Fibroblast of skin of abdomen (primary cell): Measurements from ENCODE around the gene ZFP64.
"Not testable (repeated sequence)": the region's sequence is repeated elsewhere in the genome, so short reads cannot be mapped to it uniquely, and the experiment has no call there.

ENCODE experiments used
- DNase-seq: peaks from one replicate; pipeline ENCODE4 v3.0.0-alpha.2; 2013

Gene ZFP64

GRCh38 chr20:52201395-52201794 is 9.8 kb upstream of the ZFP64 start:
- DNase-seq, result no peak

DNA sequence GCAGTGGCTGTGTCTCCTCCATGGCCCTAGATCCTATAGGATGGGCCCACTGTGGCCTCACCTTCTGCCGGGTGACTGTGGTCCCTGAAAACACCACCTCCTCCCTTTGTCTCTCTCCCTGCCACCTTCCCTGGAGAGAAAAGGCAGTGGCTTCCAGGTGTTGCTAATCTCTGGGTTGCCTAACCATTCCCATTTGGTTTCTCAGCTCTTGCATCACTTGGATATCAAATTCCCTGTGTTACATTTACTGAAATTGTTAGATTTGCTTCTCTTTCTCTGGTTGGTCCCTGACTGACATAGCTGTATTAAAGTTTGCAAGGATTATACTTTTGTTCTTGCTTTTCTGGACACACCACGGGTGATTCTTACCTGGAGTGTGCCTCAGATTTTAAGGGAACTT is 9.3 kb upstream of the ZFP64 start:
- no peak for DNase-seq

- no peak for DNase-seq
Measured at GRCh38 chr20:52196845-52197244, 5.3 kb upstream of the ZFP64 start.

- DNase-seq, result no peak
Measured at GRCh38 chr20:52193886-52194545, 2.4 kb upstream of the ZFP64 start.

GRCh38 chr20:52193133-52193532 is 1.6 kb upstream of the ZFP64 start:
- DNase-seq, result no peak

GRCh38 chr20:52192719-52193007 is 1.1 kb upstream of the ZFP64 start:
- not testable (repeated sequence) for DNase-seq

DNA sequence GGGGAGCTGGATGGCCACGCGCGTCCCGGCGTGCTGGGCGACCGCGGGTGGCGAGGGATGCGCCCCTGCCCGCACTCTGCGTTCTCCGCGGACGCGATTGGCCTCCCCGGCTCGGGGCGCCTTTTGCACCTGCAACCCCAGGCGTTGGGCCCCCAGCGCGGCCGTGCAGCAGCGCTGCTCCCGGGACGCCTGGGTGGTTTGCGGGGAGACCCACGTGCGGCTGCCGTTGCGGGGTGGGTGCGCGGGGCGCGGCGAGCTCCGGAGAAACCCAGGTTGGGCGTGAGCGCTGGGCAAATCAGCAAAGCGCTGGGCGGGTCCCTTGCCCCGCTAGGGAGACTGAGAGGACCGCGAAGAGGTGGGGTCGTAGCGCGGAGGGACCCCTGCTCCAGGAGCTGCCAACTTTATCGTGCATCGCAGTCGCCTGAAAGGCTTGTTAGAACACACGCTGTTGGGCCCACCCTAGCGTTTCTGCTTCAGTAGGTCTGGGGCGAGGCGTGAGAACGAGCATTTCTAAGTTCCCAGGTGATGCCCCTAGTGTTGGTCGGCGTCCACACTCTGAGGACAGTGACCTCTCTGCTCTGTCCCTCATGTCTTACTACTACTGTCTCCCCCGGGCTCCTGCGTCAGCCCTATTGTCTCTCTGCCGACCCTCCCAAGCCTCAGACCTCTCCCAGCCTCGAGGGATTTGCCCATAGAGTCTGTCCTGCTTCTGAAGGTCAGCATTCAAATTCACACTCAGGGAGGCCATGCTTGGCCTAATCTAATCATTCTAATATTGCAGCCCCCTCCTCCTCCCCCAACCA is 538 bp upstream of the ZFP64 start:
- DNase-seq, result peak; percentile 14

DNA sequence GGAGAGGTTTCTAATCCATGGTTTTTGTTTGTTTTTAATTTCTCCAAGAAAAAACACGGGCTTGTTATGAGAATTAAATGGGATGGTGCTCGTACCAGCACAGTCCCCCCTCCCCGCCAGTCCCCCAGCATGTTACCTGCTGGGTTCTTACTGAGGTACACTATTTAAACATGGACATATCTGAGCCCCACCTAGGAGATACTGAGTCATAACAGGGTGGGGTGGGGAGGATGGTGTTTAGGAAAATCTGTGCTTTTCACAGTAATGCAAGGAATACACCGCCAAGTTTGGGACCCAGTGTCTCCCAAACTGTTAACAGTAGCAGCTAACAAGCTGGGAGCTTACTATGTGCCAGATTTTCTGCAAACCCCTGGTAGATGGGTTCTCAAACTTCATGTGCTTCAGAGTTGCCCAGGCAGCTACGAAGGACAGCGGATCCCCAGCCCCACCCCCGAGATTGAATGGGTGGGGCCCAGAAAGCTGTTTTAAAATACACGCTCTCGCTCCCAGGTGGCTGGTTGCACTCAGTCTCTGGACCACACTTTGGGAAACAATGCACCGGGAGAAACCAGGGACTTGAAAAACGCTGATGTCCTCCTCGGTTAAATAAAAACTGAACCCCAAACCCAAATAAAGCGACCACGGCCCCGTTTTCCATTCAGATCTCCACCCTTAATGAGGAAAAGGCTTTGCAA is 995 bp downstream of the ZFP64 start:
- peak; percentile 30 for DNase-seq

DNA sequence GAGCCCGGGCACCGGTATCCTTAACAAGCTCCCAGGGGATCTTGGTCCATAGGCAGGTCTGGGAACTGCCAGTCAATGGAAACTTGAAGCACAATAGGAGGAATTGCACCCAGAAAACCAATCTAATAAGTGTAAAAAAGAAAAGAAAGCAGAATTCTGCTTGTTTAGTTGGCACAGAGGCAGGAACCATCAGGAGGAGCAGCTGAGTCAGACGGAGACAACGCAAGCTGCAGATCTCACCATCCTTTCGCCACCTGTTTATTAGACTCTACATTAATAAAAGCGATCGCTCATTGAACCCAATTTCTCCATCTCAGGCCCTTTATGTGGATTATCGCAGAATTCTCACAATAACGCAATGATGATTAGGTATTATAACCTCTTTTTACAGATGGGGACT is 9.8 kb downstream of the ZFP64 start:
- no peak for DNase-seq

GRCh38 chr20:52180180-52180840 is 11.3 kb downstream of the ZFP64 start:
- no peak for DNase-seq

DNA sequence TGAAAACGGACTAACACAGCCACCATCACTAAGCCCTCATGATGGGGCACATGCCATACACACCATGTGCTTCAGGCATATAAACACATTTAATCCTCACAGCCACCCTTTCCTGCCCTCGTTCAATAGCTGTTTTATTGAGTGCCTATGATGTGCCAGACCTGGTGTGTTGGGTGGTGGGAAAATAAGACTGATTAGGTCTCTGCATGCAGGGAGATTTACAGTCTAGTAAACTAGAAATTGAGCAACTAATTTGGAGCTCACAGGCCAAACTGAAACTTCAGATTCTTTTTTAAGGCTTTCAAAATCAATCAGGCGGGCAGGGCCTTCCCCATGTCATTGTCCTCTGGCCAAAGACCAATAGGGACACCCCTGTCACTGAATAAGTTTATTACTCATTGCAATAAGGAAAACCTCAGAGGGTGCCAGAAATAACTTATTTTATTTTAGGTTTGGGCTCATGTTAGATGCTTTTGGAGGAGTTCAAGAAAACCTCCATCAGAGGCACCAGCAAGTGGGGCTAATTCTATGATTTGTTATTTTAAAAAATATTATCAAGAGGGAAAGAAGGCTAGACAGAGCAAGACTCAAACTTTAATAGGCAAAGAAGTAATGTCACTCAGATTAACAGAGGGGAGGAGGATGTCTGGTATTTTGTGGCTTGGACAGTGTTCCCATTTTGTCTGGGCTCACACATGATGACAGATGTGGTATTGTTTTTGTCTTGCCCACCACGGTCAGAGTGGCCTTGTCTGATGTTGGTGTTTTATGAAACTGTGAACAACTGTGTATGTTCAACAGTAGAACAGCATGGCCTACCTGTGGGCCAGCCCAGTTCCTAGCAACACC is 12.0 kb downstream of the ZFP64 start:
- no peak for DNase-seq

DNA sequence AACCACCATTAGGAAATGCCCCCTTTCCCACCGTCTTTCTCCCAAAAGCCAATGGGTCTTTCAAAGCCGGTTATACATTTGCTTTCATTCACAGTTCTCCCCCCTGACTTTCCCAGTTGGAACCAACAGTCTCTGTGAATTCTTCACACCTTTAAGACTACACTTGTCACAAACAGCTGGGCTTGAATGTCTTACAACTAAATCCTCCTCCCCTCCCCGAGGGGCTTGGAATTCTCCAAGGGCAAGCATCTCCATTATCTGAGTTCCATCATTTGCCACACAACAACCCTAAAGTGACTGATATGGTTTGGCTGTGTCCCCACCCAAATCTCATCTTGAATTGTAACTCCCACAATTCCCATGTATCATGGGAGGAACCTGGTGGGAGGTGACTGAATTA is 12.9 kb downstream of the ZFP64 start:
- no peak for DNase-seq

DNA sequence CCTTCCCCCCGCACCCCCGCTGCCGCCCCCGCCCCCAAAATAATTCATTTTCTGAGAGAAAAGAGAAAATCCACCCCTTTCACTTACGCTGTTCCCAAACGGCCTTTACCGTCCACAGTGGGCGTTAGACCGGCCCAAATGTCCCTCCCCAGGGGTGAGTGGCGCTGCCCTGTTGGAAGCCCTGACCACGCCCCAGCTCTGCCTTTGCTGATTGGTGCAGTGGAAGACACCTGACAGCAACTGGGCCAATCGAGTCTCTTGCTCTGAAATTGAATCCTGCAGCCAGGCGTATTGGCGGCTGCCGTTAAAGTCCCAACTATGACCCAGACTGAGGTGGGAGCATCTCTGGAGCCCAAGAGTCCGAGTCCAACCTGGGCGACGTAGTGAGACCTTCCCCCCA is 15.7 kb downstream of the ZFP64 start:
- DNase-seq, result no peak

GRCh38 chr20:52172392-52173047 is 19.1 kb downstream of the ZFP64 start:
- no peak for DNase-seq

DNA sequence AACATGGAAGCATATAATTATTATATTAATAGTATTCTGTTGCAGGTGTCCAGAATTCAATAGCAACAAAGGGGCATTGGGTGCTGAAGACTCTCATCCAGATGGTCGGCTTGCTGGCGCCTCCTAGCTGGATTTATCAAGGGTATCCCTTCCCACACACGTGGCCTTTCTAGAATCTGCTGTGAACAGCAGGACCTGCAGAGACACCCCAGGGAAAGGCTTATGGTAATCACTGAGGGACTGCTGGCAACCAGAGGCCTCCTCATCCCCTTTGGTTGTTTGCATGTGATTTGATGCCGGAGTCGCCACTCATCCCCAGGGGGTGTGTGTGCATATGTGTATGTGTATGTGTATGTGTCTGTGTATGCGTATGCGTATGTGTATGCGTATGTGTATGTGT is 20.6 kb downstream of the ZFP64 start:
- DNase-seq, result no peak

DNA sequence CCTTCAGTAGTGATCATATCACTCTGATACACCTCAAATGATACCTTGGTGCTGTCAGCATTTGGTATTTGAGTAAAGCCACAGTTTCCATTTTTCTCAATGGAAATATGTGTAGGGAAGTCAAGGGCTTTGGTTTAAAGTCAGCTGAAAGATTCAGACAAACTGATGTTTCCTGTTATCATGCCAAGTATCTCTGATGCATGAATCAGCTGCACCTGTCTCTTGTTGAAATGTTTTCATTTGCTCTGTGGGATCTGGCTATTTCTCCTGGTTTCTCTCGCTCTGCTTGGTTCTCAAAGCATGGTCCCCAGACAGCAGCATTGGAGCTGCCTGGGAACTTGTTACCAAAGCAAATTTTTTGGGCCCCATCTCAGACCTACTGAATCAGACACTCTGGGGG is 23.5 kb downstream of the ZFP64 start:
- DNase-seq, result no peak

- DNase-seq, result no peak
Measured at GRCh38 chr20:52167232-52167840, 24.2 kb downstream of the ZFP64 start.

DNA sequence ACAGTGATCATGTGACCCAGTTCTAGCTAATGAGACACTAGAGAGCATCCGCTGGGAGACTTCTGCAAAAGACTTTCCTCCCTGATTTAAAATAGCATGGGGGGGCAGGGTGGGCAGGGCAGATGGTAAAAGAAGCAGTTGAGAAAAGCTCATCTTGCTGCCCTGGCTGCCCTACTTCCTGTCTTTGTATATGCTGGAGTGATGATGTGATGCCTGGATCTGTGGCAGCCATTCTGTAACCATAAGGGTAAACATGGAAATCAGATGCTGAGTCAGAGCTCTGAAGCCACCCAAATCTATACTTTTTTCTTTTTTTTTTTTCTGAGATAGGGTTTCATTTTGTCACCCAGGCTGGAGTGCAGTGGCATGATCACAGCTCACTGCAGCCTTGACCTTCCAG is 25.4 kb downstream of the ZFP64 start:
- DNase-seq, result no peak

GRCh38 chr20:52160621-52161204 is 30.9 kb downstream of the ZFP64 start:
- DNase-seq, result no peak

- DNase-seq, result no peak
Measured at GRCh38 chr20:52160049-52160570, 31.5 kb downstream of the ZFP64 start.

GRCh38 chr20:52154575-52154974 is 37.0 kb downstream of the ZFP64 start:
- no peak for DNase-seq
